ENCODE results near the gene GPR146. TPM values are rescaled to one million over a fixed set of nuclear protein-coding genes. Genes with fewer than 3 reads are reported as not detected.
"Not testable (repeated sequence)": the region's sequence is repeated elsewhere in the genome, so short reads cannot be mapped to it uniquely, and the experiment has no call there.

The GPR146 gene
- polyA plus RNA-seq, 2 donors = 4.5 to 6.3 TPM

DNA sequence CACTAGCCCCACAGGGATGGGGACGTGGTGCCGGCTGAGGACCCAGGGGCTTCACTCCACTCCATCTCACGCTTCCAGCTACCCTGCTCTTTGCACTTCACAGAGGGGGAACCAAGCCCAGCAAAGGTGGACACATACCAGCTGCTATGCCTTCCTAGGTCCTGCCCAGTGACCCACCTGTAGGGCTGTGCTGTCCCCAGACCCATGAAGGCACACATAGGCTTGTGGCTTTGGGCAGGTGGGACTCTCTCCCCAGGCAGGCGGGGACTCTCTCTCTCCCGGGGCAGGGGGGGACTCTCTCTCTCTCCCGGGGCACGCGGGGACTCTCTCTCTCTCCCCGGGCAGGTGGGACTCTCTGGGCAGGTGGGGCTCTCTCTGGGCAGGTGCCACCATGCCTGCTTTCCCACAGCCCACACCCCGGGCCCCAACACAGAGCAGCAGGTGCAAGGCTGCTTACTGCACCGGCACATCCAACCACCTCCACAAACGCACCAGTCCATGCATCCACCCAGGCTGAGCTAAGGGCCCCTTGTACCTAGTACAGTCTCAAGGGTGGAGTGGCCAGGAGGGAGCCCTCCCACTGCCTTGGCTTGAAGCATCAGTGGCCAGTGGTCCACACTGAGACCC is 13.8 kb upstream of the GPR146 start:
- Histone ChIP-seq H3K36me3 (ENCODE audit: control insufficient read depth in 2 of 2, insufficient read depth in 2 of 2, low read length in 1 of 2) (peaks cover 2 to 7% of the 10 kb centered on the region in 2 donors), H3K27me3 (ENCODE audit: control insufficient read depth in 1 of 2, insufficient read depth in 2 of 2, low read length in 2 of 2) (no peaks in the 10 kb centered on the region), H3K27ac (ENCODE audit: low read depth in 2 of 2, low read length in 1 of 2) (no peak overlapping the region), H3K4me1 (ENCODE audit: control insufficient read depth in 2 of 2, insufficient read depth in 2 of 2, low read length in 1 of 2) (peaks cover 0 to 11% of the 10 kb centered on the region in 2 donors), H3K4me3 (ENCODE audit: low read depth in 1 of 2, low read length in 2 of 2) (no peak overlapping the region), H3K9me3 (ENCODE audit: control insufficient read depth in 2 of 2, insufficient read depth in 1 of 2, low read depth in 1 of 2, low read length in 1 of 2) (no peaks in the 10 kb centered on the region)
- WGBS, 2 donors = 84 to 88% methylated on average over 12 of the region's 12 CpGs

GRCh38 chr7:1031716-1032455 is 12.5 kb upstream of the GPR146 start:
- H3K9me3 ChIP-seq (ENCODE audit: control insufficient read depth in 2 of 2, insufficient read depth in 1 of 2, low read depth in 1 of 2, low read length in 1 of 2) = no peaks in the 10 kb centered on the region
- WGBS, 2 donors = 95 to 96% methylated on average over 25 to 30 of the region's 33 CpGs
- peaks cover 0 to 11% of the 10 kb centered on the region in 2 donors for H3K4me1 ChIP-seq (ENCODE audit: control insufficient read depth in 2 of 2, insufficient read depth in 2 of 2, low read length in 1 of 2)
- peaks cover 2 to 5% of the 10 kb centered on the region in 2 donors for H3K36me3 ChIP-seq (ENCODE audit: control insufficient read depth in 2 of 2, insufficient read depth in 2 of 2, low read length in 1 of 2)
- no peaks in the 10 kb centered on the region for H3K27me3 ChIP-seq (ENCODE audit: control insufficient read depth in 1 of 2, insufficient read depth in 2 of 2, low read length in 2 of 2)
- H3K4me3 ChIP-seq (ENCODE audit: low read depth in 1 of 2, low read length in 2 of 2) = no peak overlapping the region
- no peak overlapping the region for H3K27ac ChIP-seq (ENCODE audit: low read depth in 2 of 2, low read length in 1 of 2)

DNA sequence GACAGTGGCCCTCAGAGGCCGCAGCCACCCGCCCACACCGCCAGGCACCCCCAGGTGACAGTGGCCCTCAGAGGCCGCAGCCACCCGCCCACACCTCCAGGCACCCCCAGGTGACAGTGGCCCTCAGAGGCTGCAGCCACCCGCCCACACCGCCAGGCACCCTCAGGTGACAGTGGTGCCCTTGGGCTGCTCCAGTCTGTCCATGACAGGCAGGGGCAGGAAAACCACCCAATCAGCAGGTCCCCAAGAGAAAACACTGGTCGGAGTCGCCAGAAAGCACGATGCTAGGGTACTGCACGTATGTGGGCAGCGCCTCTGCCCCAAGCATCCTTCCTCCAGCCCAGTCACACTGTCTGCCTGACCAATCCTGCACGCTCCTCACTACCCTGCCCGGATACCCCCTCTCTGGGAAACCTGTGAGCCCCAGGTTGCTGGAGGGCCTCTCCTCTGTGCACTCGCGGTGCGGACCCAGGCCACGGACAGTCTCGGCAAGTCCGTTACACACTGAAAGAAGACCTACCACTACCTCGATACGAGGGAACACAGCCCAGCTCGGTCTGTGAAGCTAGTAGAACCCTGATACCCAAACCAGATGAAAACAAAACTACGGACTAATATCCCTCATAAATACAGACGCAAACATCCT is 11.7 kb upstream of the GPR146 start:
- 93% methylated on average over 24 to 25 of the region's 25 CpGs for WGBS, 2 donors
- Histone ChIP-seq H3K4me1 (ENCODE audit: control insufficient read depth in 2 of 2, insufficient read depth in 2 of 2, low read length in 1 of 2) (peaks cover 0 to 6% of the 10 kb centered on the region in 2 donors), H3K27ac (ENCODE audit: low read depth in 2 of 2, low read length in 1 of 2) (no peak overlapping the region), H3K9me3 (ENCODE audit: control insufficient read depth in 2 of 2, insufficient read depth in 1 of 2, low read depth in 1 of 2, low read length in 1 of 2) (no peaks in the 10 kb centered on the region), H3K4me3 (ENCODE audit: low read depth in 1 of 2, low read length in 2 of 2) (no peak overlapping the region), H3K27me3 (ENCODE audit: control insufficient read depth in 1 of 2, insufficient read depth in 2 of 2, low read length in 2 of 2) (no peaks in the 10 kb centered on the region), H3K36me3 (ENCODE audit: control insufficient read depth in 2 of 2, insufficient read depth in 2 of 2, low read length in 1 of 2) (peaks cover 2 to 5% of the 10 kb centered on the region in 2 donors)

DNA sequence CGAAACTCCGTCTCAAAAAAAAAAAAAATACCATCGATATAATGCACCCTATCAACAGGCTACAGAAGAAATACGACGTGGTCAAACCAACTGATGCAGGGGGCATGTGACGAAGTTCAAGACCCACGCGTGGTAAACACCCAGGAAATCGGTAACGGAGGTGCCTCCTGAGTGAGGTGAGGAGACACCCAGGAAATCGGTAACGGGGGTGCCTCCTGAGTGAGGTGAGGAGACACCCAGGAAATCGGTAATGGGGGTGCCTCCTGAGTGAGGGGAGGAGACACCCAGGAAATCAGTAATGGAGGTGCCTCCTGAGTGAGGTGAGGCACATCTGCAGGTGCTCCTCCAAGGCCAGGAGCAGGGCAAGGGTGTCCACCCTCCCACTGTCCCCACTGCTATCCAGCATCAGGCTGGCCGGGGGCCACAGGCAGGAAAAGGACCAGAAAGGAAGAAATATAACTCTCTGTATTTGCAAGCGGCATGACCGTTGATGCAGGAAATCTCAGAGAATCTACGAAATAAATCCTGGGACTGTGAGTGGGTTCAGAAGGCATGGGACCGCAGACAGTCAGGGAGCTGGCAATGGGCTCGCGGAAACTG is 10.7 kb upstream of the GPR146 start:
- WGBS, 2 donors = 81 to 89% methylated on average over 20 of the region's 20 CpGs
- Histone ChIP-seq H3K27ac (ENCODE audit: low read depth in 2 of 2, low read length in 1 of 2) (no peak overlapping the region), H3K9me3 (ENCODE audit: control insufficient read depth in 2 of 2, insufficient read depth in 1 of 2, low read depth in 1 of 2, low read length in 1 of 2) (no peaks in the 10 kb centered on the region), H3K4me3 (ENCODE audit: low read depth in 1 of 2, low read length in 2 of 2) (no peak overlapping the region), H3K27me3 (ENCODE audit: control insufficient read depth in 1 of 2, insufficient read depth in 2 of 2, low read length in 2 of 2) (no peaks in the 10 kb centered on the region), H3K36me3 (ENCODE audit: control insufficient read depth in 2 of 2, insufficient read depth in 2 of 2, low read length in 1 of 2) (peaks cover 2 to 5% of the 10 kb centered on the region in 2 donors), H3K4me1 (ENCODE audit: control insufficient read depth in 2 of 2, insufficient read depth in 2 of 2, low read length in 1 of 2) (peaks cover 0 to 6% of the 10 kb centered on the region in 2 donors)

GRCh38 chr7:1034769-1035168 is 9.6 kb upstream of the GPR146 start:
- 95 to 96% methylated on average over 1 of the region's 1 CpG for WGBS, 2 donors
- not testable (repeated sequence) for H3K27me3 ChIP-seq (ENCODE audit: control insufficient read depth in 1 of 2, insufficient read depth in 2 of 2, low read length in 2 of 2); H3K4me1 ChIP-seq (ENCODE audit: control insufficient read depth in 2 of 2, insufficient read depth in 2 of 2, low read length in 1 of 2); H3K36me3 ChIP-seq (ENCODE audit: control insufficient read depth in 2 of 2, insufficient read depth in 2 of 2, low read length in 1 of 2); H3K9me3 ChIP-seq (ENCODE audit: control insufficient read depth in 2 of 2, insufficient read depth in 1 of 2, low read depth in 1 of 2, low read length in 1 of 2); H3K27ac ChIP-seq (ENCODE audit: low read depth in 2 of 2, low read length in 1 of 2); H3K4me3 ChIP-seq (ENCODE audit: low read depth in 1 of 2, low read length in 2 of 2)

DNA sequence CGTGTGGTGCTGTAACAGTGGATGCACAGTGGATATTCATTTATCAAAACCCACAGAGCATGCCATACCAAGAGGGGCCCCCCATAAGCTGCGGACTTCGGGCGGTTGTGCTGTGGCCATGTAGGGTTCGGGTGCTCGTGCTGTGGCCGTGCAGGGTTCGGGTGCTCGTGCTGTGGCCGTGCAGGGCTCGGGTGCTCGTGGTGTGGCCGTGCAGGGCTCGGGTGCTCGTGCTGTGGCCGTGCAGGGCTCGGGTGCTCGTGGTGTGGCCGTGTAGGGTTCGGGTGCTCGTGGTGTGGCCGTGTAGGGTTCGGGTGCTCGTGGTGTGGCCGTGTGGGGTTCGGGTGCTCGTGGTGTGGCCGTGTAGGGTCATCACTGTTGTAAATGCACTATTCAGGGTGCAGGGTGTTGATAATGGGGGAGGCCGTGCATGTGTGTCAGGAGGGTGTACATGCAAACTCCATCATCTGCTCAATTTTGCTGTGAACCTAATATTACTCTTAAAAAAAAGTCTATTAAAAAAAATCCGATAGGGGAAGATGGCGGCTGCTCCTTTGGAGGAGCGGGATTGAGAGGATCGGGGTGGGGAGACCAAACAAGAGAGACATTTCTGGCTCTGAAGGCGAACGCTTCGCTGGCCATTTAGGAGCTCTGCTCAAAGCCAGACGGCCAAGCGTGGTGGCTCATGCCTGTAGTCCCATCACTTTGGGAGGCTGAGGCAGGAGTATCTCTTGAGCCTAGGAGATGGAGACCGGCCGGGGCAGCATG is 8.0 kb upstream of the GPR146 start:
- H3K9me3 ChIP-seq (ENCODE audit: control insufficient read depth in 2 of 2, insufficient read depth in 1 of 2, low read depth in 1 of 2, low read length in 1 of 2); H3K4me1 ChIP-seq (ENCODE audit: control insufficient read depth in 2 of 2, insufficient read depth in 2 of 2, low read length in 1 of 2); H3K36me3 ChIP-seq (ENCODE audit: control insufficient read depth in 2 of 2, insufficient read depth in 2 of 2, low read length in 1 of 2); H3K27me3 ChIP-seq (ENCODE audit: control insufficient read depth in 1 of 2, insufficient read depth in 2 of 2, low read length in 2 of 2); H3K4me3 ChIP-seq (ENCODE audit: low read depth in 1 of 2, low read length in 2 of 2); H3K27ac ChIP-seq (ENCODE audit: low read depth in 2 of 2, low read length in 1 of 2): not testable (repeated sequence)
- 93 to 95% methylated on average over 40 of the region's 40 CpGs for WGBS, 2 donors

DNA sequence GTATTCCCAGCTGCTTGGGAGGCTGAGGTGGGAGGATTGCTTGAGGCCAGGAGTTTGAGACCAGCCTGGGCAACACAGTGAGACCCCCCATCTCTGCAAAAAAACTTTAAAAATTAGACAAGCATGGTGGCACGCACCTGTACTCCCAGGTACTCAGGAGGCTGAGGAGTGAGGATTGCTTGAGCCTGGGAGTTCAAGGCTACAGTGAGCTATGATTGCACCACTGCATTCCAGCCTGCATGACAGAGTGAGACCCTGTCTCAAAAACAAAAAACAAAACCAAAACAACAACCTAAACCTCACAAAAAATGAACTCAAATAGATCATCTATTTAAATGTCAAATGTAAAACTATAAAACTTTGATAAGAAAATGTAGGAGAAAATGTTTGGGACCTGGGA is 4.1 kb upstream of the GPR146 start:
- H3K36me3 ChIP-seq (ENCODE audit: control insufficient read depth in 2 of 2, insufficient read depth in 2 of 2, low read length in 1 of 2); H3K9me3 ChIP-seq (ENCODE audit: control insufficient read depth in 2 of 2, insufficient read depth in 1 of 2, low read depth in 1 of 2, low read length in 1 of 2); H3K27me3 ChIP-seq (ENCODE audit: control insufficient read depth in 1 of 2, insufficient read depth in 2 of 2, low read length in 2 of 2); H3K4me3 ChIP-seq (ENCODE audit: low read depth in 1 of 2, low read length in 2 of 2); H3K27ac ChIP-seq (ENCODE audit: low read depth in 2 of 2, low read length in 1 of 2); H3K4me1 ChIP-seq (ENCODE audit: control insufficient read depth in 2 of 2, insufficient read depth in 2 of 2, low read length in 1 of 2): not testable (repeated sequence)
- 96 to 100% methylated on average over 1 of the region's 1 CpG for WGBS, 2 donors

- 67 to 68% methylated on average over 16 of the region's 16 CpGs for WGBS, 2 donors
Measured at GRCh38 chr7:1040790-1041189, 3.6 kb upstream of the GPR146 start.

More at GRCh38 chr7:1040790-1041189, 3.6 kb upstream of the GPR146 start:
- no peaks in the 10 kb centered on the region for H3K9me3 ChIP-seq (ENCODE audit: control insufficient read depth in 2 of 2, insufficient read depth in 1 of 2, low read depth in 1 of 2, low read length in 1 of 2)
- peaks cover 4 to 9% of the 10 kb centered on the region in 2 donors for H3K4me1 ChIP-seq (ENCODE audit: control insufficient read depth in 2 of 2, insufficient read depth in 2 of 2, low read length in 1 of 2)
- H3K27me3 ChIP-seq (ENCODE audit: control insufficient read depth in 1 of 2, insufficient read depth in 2 of 2, low read length in 2 of 2) = no peaks in the 10 kb centered on the region
- H3K4me3 ChIP-seq (ENCODE audit: low read depth in 1 of 2, low read length in 2 of 2) = no peak overlapping the region
- H3K36me3 ChIP-seq (ENCODE audit: control insufficient read depth in 2 of 2, insufficient read depth in 2 of 2, low read length in 1 of 2) = no peaks in the 10 kb centered on the region
- no peak overlapping the region for H3K27ac ChIP-seq (ENCODE audit: low read depth in 2 of 2, low read length in 1 of 2)
